Stimulated activated CD8-positive, alpha-beta memory T cell treated with anti-CD3 and anti-CD28 coated beads, Interleukin-12 subunit alpha, Interleukin-12 subunit beta, amount 100 ng/mL, for 24 hours (primary cell): ENCODE results near the gene MX2.

ENCODE experiments used
- DNase-seq: peaks from one replicate; pipeline ENCODE4 v3.0.0-alpha.2; 2020; ENCODE audit errors: extremely low read depth

Gene MX2

GRCh38 chr21:41379901-41380300 is 18.1 kb downstream of the MX2 start:
- DNase-seq, result no peak

DNA sequence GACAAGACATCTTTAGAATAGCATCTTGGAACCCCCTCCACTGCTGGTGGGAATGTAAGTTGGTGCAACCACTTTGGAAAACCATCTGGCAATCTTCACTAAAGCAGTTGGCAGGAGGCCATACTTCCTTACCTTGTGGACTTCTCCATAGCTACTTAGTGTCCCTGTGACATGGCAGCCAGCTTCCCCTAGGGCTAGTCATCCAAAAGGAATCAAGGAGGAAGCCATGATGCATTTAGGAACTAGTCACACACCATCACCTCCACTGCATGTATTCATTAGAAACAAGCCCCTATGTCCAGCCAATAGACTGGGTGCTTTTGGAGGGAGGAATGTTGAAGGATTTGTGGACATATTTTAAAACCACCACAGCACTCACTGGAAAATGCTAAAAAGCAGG is 19.9 kb downstream of the MX2 start:
- DNase-seq, result no peak

DNA sequence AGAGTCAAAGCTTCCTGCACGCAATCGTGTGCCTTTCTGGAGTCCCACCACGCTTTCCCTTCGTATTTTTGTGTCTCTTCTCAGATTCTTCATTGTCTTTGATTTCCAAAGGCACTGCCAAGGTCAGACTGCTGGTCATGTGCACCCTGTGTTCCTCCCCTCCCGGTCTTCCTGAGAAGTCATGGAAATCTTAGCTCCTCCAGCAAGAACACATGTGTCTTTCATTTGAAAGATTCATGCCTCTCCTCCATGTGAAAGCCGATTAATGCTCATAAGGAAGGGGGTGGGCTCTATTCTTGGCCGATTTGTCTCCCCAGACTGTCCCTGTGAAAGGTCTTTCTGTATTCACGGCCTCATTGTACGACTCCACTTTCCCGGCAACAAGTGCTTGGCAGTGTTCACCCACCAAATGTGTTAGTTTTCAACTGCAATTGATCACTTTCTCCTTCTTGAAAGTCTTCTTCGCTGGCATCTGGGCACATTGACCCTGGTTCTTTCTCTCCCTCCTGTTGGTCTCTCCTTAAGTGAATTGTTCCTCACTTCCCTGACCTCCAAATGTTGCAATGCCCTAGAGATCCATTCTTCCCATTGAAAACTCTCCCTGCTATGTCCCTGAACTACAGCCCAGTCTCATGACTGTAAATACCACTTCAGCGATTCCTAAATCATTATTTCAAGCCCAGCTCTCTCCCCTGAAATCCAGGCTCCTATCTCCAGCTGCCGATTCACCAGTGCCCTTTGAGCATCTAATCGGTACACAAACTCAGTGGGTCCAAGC is 25.4 kb downstream of the MX2 start:
- no peak for DNase-seq

GRCh38 chr21:41387824-41388223 is 26.0 kb downstream of the MX2 start:
- DNase-seq, result no peak

- no peak for DNase-seq
These were observed 26.4 kb downstream of the MX2 start for GRCh38 chr21:41388259-41388658.

DNA sequence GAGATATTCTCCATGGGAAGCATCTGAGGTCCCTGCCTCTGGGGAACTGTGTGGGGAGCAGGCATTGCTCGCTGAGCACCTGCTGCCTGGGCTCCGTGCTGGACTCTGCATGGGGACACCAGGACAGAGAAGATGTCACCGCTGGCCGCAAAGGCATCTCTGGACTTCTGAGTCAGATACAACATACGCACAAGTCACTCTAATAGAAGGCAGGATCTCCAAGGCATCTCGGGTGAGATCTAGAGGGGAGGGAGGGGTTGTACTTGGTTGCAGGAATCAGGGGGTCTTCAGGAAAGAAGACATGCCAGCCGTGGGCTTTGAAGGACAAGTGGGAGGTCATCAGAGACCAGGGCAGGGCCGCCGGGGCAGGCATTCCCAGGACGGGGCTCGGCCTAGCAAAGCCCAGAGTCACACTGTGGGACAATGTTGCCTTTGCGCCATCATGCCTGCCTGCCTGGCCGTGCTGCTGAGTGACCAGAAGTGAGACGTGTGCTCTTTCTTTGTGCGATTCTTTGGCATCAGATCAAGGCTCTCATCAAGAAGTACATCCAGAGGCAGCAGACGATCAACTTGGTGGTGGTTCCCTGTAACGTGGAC is 28.3 kb downstream of the MX2 start:
- DNase-seq, result no peak

DNA sequence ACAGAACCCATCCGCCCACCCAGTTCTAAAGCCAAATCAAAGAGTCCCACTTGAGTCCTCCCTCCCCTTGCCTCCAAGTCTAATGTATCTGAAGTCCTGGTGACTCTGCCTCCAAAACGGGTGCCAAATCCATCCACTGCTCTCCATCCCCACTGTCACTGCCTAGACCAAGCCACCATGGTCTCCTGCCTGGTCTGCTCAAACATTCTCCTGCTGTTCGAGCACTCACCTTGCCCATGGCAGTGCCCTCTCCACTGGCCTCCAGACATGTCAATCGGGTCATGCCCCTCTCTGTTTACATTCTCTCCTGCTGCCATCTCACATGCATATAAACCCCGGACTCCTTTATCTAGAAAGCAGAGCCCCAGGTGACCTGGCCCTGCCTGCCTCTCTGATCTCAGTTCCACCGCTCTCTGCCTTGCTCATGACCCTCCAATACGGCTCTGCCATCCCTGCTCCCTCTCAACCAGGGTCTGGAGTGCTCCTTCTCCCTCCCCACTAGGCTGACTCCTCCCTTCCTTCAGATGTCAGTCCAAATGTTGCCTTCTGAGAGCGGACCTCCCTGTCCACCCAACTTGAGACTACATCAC is 32.1 kb downstream of the MX2 start:
- no peak for DNase-seq

GRCh38 chr21:41396558-41397075 is 34.8 kb downstream of the MX2 start:
- DNase-seq, result no peak

DNA sequence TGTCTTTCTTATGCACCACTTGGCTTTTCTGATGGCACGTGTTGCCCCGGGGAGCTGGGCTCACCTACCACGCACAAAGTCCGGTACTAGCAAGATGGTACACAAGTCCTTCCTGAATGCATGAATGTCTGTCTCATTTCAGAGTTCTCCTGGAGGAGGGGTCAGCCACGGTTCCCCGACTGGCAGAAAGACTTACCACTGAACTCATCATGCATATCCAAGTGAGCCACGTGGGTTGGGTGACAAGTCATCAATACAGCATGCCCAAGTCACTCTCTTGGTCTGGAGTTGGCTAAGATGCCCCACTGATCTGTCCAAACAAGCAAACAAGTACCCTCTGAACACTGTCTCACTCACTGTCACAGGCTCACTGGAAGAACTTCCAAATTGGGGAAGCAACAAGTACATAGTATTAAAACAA is 35.7 kb downstream of the MX2 start:
- no peak for DNase-seq

- DNase-seq, result no peak
These were observed 36.4 kb downstream of the MX2 start for GRCh38 chr21:41398251-41398650.

DNA sequence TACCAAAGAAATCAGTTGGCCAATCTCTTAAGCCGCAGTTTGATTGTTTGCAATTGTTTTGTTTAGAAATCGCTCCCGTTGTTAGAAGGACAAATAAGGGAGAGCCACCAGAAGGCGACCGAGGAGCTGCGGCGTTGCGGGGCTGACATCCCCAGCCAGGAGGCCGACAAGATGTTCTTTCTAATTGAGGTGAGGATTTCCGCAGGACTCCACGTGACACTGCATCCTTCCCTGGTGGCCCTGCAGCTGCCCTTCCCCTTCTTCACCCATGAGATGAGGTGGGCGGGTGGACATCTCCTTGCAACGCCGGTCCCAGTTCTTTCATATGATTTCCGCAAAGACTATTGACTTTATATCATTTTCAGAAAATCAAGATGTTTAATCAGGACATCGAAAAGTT is 37.0 kb downstream of the MX2 start:
- no peak for DNase-seq

DNA sequence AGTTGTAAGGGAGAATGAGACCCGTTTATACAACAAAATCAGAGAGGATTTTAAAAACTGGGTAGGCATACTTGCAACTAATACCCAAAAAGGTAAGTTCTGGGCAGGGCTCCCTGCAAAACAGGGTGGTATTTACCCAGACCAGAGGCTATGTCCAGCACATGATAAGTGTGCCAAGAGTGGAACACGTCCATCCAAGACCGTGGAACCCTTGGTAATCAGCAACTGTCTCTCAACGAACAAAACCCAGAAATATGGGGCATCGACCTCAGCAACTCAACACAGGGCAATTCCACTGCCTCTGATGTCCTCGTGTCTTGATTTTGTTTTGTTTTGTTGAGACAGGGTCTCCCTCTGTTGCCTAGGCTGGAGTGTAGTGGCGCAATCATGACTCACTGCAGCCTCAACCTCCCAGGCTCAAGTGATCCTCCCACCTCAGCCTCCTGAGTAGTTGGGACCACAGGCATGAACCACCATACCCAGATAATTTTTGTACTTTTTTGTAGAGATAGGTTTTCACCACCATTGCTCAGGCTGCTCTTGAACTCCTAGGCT is 37.5 kb downstream of the MX2 start:
- DNase-seq, result no peak

- no peak for DNase-seq
These were observed 40.4 kb downstream of the MX2 start for GRCh38 chr21:41402231-41402630.

DNA sequence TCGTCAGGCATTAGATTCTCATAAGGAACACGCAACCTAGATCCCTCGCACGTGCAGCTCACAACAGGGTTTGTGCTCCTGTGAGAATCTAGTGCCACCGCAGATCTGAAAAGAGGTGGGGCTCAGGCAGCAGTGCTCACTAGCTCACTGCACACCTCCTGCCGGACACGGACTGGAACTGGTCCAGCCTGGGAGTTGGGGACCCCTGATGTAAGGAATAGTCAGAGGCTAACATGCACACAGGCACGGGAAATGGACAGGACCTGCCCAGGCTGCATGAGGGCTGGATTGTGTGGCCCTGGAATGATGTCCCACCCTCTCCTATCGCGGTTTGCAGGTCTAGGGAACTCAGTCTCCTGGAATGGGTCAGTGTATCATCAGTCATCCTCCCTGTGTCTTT is 41.0 kb downstream of the MX2 start:
- DNase-seq, result no peak

GRCh38 chr21:41403331-41403730 is 41.5 kb downstream of the MX2 start:
- DNase-seq, result no peak

GRCh38 chr21:41403966-41404365 is 42.1 kb downstream of the MX2 start:
- DNase-seq, result no peak

- DNase-seq, result no peak
These were observed 43.5 kb downstream of the MX2 start for GRCh38 chr21:41405321-41405720.

GRCh38 chr21:41406340-41406739 is 44.5 kb downstream of the MX2 start:
- DNase-seq, result no peak

DNA sequence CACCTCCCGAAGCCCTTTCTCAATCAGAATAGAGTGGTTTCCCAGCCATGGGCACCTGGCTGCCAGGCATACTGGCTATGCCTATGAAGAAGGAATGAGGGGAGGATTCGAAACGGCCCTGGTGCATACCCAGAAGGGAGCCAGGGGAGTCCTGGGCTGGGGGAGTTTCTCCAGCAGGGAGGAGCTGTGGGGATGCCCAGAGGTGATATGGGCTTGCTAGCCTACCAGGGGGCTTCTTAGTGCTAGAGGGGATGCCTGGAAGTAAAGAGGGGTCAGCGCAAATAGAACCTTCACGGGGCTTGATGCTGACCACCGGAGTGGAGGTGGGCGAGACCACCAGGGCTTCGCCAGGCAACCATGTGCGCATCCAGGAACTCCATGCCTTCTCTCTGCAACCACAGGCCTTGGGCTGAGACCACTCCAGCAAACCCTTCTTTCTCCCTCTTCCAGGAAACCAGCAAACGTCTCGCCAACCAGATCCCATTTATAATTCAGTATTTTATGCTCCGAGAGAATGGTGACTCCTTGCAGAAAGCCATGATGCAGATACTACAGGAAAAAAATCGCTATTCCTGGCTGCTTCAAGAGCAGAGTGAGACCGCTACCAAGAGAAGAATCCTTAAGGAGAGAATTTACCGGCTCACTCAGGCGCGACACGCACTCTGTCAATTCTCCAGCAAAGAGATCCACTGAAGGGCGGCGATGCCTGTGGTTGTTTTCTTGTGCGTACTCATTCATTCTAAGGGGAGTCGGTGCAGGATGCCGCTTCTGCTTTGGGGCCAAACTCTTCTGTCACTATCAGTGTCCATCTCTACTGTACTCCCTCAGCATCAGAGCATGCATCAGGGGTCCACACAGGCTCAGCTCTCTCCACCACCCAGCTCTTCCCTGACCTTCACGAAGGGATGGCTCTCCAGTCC is 46.0 kb downstream of the MX2 start:
- no peak for DNase-seq

- DNase-seq, result no peak
These were observed 48.5 kb downstream of the MX2 start for GRCh38 chr21:41410361-41410760.

DNA sequence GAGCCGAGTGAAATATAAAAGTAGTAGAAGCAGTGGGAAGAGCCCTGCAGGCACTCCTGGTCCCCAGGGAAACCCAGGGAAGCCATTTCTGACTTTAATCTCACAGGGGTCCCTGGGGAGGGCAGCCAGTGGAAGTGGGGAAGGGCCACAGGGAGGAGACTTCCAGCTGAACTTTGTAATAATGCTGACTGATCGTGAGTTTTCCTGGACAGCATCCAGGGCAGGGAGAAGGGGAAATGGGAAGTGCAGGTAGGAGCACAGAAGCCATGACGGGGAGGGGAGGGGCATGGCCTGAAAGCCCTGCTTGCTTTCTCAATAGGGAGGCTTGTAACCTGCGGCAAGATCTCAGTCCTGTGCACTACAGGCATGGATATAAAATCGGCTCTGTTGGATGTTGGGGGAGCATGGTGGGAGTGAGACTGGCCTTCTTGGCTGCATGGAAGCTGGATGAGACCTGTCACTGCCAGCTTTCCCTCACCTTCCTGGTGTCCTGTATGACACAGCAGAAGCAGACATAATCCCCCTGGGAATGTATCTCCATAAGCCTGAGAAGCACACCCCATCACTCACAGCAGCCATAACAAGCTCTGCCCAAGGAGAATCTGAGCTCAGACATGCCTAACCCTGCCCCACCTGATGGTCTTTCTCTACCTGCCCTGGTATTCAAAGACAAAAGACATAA is 49.1 kb downstream of the MX2 start:
- DNase-seq, result no peak
